Activated CD4-positive, alpha-beta T cell treated with anti-CD3 and anti-CD28 coated beads, Interleukin-2, Interleukin-4, amounts not matched to agents 100 ng/mL and 50 ng/mL, durations not matched to agents 16 hours and 8 hours (primary cell): ENCODE results near the gene PPM1E.
"Not testable (repeated sequence)": the region's sequence is repeated elsewhere in the genome, so short reads cannot be mapped to it uniquely, and the experiment has no call there.

Experiments
- DNase-seq: peaks from one replicate; pipeline ENCODE4 v3.0.0-alpha.2; 2020; ENCODE audit warnings: low spot score

Gene PPM1E

DNA sequence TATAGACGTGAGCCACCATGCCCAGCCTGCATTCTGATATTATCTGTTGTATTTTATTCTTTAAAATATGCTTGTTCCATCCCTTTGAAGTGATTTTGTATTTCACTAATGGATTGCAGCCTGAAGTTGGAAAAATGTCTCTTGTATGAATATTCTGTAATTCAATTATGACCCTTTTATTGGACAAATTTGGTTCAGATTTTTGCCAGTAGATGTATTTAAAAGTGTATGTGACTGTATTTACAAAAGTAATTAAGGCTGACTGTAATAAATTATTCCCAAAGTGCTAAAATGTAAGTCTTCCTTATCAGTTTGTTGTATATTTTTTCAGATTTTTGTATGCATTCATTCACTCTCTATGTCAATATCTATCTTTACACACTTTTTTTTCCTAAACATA lies 23.8 kb downstream of the PPM1E start:
- DNase-seq, result no peak

DNA sequence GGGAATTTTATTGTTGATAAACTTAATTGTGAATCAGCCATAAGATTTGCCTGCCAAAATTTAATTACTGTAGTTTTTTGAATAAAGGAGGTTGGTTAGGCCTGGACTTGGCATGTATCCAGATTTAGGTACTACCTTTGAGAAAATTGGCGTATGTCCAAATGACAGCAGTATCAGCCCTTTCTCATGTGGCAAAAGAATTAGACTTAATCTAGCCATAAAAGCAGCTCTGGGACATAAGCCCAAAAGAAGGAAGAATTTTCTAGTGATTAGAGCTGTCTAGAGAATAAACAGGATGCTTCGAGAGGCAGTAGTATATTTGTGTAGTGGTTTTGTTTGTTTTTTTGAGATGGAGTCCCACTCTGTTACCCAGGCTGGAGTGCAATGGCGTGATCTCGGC lies 27.7 kb downstream of the PPM1E start:
- no peak for DNase-seq

DNA sequence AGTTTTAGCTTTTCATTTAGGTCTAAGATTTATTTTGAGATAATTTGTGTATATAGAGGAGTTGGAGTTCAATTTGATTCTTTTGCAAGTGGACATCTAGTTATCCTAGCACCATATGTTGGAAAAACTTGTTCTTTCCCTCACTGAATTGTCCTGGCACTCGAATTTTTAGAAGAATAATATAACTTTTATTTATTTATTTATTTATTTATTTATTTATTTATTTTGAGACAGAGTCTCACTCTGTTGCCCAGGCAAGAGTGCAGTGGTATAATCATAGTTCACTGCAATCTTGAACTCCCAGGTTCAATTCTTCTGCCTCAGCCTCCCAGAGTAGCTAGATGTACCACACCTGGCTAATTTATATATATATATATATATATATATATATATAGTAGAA lies 29.4 kb downstream of the PPM1E start:
- DNase-seq, result no peak

DNA sequence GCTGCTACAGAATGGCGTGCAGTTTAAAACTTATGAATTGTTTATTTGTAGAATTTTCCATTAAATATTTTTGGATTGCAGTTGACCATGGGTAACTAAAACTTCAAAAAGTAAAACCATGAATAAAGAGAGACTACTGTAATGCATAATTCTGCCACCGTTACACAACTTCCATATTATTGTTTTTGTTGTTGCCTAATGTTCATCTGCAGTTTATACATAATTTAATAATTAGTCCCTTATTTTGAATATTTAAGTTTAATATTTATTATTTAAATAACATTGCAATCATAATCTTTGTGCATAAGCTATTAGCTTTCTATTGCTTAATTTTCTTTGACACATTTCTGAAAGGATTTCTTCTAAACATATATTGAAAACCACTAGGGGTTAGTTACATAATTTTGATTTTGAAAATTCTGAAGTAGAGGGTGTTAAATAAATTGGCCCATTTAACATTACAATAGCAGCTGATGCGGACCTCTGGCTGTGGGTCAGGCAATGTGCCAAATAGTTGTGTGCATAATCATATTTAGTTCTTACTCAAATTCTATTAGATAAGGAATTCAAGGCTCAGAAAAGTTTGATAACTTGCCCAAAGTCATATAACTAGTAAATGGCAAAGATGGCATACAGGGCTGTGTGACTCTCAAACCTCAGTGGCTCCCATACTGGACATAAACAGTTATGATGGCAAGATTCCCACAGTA lies 31.1 kb downstream of the PPM1E start:
- DNase-seq, result no peak

DNA sequence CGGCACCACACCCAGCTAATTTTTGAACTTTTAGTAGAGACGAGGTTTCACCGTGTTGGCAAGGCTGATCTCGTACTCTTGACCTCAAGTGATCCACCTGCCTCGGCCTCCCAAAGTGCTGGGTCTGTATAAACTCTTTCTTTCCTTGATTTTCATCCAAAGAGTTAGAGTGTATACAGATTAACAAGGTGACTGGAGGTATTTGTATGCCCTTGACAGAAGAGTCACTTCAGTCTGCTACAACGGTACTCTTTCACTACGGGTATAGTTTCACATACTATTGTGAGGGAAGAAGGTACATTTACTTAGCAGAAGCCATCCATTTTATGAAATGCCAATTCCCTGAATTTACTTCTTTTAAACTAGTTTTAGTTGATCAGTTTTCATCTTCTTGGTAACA lies 32.5 kb downstream of the PPM1E start:
- DNase-seq, result no peak

DNA sequence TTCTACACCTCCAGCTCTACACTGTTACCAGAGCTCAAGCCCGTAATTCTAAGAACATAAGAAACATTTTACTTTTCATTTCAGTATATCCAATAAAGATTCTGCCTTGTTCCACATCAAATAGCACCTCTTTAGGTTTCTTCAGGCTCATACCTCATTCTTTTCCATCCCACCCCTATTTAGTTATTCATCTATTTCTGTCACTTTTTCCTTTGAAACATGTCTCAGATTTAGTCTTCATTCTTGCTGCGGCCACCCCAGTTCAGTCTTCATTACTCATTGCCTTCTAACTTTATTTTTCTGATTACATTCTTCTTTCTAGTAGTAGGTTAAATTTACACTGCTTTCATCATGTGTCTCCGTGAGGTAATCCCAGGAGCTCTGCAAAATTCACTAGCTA lies 33.5 kb downstream of the PPM1E start:
- DNase-seq, result peak; percentile 4

DNA sequence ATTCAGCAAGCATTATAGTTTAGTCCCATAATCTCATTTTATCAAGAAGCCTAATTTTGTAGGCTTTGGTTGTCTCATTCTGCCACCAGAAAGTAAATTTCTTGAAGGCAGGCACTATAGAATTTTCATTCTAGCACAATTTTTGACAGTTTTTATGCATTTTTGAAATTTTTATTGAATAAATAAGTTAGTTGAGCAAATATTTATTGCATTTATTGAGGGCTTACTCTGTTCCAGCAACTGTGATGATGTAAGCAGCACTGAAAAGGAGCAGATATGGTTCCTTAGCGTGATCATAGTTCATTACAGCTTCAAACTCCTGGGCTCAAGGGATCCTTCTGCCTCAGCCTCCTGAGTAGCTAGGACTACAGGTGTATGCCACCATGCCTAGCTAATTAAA lies 34.2 kb downstream of the PPM1E start:
- DNase-seq, result no peak

DNA sequence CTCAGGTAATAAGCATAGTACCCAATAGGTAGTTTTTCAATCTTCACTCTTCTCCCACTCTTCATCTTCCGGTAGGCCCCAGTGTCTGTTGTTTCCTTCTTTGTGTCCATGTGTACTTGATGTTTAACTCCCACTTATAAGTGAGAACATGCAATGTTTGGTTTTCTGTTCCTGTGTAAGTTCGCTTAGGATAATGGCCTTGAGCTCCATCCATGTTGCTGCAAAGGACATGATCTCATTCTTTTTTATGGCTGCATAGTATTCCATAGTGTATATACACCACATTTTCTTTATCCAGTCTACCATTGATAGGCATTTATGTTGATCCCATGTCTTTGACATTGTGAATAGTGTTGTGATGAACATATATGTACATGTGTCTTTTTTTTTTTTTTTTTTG lies 38.9 kb downstream of the PPM1E start:
- DNase-seq, result not testable (repeated sequence)

DNA sequence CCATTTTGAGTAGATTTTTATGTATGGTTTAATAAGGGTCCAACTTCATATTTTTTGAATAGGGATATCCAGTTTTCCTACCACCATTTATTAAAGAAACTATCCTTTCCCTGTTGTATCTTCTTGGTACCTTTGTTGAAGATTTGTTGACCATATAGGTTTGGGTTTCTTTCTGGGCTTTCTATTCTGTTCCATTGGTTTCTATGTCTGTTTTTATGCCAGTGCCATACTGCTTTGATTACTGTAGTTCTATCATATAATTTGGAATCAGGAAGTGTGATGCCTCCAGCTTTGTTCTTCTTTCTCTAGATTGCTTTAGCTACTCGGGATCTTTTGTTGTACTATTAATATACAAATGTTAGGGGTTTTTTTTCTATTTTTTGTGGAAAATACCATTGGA lies 46.5 kb downstream of the PPM1E start:
- no peak for DNase-seq

DNA sequence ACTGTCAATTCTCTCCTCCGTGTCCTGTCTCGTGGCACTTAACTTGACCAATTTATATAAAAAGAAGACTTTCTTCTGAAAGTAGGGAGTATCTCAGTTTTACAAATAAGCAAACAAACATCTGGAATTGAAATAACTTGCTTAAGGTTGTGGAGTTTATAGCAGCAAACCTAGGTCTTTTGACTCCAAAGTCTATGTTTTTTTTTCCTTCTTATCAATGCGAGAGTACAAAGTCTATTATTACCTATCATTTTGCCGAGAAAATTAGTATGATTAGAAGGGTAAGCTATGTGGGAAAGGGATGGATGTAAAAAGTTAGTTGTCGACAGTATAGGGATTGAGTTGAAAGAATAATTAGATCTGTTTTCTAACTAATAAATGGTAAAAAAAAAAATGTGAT lies 50.4 kb downstream of the PPM1E start:
- no peak for DNase-seq

DNA sequence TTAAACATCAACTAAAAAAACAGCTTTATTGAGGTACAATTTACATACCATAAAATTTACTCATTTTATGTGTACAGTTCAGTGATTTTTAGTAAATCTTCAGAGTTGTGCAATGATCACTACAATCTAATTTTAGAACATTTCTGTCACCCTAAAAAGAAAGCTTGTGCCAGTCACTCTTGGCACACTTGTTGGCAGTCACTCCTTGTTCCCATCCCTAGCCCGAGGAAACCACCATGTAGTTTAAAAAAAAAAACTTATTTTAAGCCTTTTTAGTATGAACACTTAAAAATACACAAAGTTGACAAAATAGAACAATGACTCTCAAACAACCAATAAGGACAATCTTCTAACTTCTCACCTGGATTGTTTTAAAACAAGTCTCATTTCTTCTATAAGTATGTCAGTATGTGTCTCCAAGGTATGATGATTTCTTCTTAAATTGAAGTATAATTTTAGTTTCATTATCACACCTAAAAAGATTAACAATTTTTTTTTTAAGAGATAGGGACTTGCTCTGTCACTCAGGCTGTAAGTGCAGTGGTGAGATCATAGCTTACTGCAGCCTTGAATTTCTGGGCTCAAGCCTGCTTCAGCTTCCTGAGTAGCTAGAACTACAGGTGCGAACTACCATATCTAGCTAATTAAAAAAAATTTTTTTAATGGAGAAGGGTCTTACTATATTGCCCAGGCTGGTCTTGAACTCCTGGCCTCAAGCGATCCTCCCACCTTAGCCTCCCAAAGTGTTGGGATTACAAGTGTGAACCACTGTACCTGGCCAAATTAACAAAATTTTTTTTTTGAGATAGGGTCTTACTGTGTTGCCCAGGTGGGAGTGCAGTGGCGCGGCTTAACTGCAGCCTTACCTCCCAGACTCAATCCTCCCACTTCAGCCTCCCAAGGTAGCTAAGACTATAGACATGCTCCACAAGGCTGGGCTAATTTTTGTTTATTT lies 53.2 kb downstream of the PPM1E start:
- DNase-seq, result no peak

DNA sequence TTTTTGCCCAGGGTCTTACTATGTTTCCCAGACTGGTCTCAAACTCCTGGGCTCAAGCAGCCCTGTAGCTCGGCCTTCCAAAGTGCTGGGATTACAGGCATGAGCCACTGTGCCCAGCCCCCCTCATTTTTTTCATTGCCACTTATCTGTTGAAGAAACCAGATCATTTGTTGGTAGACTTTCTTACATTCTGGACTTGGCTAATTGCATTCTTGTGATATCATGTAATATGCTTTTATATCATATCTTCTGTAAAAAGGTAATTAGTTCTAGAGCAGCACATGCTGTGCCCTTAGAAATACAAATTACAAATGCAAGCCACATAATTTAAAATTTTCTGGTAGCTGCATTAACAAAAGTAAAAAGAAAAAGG lies 53.9 kb downstream of the PPM1E start:
- DNase-seq, result no peak

DNA sequence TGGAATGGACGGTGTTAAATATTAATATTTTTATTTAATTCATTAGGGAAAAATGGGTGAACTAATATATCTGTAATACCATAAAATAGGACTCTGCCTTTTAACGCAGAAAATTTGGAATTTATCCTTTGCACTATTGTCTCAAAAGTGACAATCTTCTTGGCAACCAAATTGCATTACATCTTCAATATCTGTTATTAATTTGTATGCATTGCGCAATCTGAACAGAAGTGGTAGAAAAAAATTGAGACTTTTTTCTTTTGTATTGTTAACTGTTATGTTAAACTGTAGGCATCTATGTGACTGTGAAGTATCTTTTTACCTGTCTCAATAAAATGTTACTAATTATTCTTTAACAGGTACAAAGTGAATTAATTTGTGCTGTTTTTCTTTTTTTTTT lies 55.6 kb downstream of the PPM1E start:
- DNase-seq, result no peak

DNA sequence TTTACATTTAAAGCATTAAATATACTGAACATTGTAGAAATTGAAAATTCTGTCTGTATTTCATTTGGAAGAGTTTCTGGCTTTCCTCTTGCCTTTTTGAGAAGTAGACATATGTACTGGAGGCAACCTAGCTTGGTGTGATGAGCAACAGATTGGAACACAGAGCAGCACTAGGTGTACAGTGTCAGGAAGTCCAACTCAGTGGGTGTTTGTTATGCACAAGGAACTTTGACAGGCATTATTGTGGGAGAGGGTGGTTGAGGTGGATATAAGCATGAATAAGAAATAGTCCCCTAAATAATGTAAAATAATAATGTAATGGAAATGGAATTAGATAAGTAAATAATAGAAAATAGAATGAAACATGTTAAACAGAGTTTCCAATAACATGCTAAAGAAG lies 58.1 kb downstream of the PPM1E start:
- DNase-seq, result no peak

DNA sequence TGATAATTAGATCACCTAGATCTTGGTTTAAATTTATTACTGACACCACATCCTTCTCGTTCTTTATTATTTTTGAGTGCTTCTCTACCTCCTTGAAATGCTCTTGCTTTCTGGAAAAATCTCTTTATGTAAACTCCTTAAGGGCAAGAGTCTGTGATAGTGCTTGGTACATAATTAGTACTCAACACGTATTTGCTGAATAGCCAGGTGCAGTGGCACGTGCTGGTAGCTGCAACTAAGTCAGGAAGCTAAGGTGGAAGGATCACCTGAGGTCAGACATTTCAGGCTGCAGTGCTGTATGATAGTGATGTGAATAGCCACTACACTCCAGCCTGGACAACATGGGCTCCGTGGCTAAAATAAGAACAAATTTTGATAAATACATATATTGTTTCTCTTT lies 63.0 kb downstream of the PPM1E start:
- DNase-seq, result no peak

DNA sequence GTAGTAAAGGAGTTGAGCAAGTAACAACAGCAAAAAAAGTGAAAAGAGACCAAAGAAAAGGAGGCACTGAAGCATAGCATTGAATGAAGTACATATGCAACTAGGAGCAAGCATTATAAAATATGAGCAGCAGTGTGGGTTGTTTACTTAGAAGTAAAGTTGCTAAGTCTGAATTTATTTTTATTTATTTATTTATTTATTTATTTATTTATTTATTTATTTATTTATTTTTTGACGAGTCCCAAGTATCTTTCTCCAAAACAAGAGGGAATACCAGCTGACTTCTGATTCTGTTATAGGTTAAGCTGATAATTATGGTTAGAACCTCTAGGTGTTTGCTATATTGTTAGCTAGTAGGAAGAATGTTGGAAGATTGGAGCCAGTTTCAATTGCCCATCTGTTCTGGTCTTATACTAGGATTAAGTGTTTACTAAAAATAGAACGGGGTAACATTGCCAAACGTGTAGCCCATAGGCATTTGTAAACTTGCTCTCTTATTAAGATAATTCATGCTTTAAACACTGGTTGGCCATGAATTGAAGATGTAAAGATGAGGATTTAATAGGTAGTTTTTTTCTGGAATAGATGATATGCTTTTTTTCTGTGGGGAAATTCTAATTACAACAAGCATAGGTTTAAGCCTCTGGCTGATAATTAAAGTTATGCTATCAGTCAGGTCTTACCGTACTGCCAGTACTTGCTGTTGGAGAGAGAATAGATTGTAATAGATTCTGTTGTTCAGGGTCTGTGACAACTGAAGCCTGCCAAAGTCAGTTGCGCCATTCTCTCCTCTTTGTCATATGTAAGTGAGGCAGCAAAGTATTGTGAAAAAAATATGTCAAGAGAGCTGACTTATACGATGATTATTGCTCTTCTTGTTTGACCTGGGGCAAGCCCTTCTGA lies 66.7 kb downstream of the PPM1E start:
- no peak for DNase-seq

DNA sequence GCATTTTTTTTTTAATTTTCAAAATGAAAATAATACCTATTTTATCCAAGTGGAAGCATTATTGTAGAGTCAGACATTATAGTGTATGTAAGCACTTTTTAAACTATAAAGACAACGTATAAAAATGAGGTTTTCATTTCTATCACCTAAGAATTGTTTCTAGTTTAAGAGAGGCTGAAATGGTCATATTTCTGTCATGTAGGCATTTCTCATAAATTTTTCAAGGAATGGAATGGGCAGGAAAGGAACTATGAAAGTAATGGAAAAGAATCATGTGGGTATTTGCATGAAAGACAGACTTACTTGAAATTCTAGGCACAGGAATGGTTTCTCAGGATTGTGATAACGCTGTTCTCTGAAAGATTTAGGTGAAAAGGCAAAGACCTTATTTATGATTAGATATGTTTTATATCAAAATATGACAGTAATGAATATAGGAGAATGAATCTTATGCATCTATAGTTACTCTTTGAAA lies 67.4 kb downstream of the PPM1E start:
- no peak for DNase-seq

DNA sequence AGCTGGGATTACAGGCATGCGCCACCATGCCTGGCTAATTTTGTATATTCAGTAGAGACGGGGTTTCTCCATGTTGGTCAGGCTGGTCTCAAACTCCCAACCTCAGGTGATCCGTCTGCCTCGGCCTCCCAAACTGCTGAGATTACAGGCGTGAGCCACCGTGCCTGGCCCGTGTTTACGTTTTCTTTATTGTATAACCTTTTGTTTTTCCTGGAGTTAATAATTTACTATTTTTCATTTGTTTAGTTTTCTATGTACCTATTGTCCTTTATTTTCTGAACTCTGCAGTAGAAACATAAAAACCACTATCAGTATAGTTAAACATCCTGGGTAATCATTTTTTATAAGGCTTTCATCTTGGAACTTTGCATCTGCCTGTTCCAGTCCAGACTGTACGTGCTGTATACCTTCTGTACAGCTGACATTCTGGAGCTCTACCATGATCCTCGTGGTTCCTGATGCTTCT lies 73.6 kb downstream of the PPM1E start:
- no peak for DNase-seq

DNA sequence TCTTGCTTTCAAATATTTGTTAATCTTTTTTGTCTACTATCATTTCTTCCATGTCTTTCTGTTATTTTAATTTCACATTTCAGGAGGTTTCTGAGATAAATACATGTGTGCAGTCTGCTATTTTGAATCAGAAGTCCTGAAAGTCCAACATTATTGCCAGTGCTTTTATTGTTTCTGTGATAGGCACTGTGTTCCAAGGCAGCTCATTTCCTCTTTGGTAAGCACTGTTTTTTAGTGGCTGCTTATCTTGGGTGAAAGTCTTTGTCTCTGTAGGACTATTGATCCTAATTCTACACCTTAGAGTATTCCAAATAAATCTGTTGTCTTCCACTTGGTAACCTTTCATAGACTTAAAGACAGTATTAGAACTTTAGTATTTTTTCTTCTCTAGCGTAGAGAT lies 76.1 kb downstream of the PPM1E start:
- DNase-seq, result no peak

DNA sequence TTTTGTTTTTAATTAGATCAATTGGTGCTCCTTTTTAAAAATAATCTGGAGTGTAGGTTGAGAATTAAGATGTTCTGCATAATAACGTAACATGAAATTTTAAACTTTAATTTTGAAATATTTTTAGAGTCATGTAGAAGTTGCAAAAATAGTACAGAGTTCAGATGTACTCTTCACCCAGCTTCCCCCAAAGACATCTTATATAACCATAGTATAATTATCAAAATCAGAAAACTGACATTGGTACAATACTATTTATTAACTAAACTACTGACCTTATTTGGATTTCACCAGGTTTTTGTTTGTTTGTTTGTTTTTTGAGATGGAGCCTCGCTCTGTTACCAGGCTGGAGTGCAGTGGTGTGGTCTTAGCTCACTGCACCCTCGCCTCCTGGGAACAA lies 76.9 kb downstream of the PPM1E start:
- DNase-seq, result no peak

DNA sequence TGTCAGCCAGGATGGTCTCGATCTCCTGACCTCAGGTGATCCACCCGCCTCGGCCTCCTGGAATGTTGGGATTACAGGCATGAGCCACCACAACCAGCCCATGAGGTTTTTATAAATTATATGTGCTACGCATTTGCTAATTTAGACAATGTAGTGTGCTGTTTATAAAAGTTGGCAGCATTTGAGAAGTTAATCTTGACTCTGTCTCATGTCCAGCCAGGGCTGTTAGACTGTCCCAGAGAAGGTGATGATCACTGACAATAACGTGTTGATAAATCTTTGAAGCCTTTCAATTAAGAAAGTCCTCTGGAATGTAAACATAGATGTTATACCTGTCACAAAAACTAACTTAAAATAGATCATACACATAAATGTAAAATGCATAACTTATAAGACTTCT lies 82.0 kb downstream of the PPM1E start:
- DNase-seq, result no peak
